H9 (cell line): Measurements from ENCODE around the gene FAM171A1. TPM values are rescaled to one million over a fixed set of nuclear protein-coding genes. Genes with fewer than 3 reads are reported as not detected.

Experiments used
- DNase-seq: peaks from one replicate; pipeline ENCODE4 v3.0.0-alpha.2; 2017
- H2AFZ ChIP-seq: one replicate; pipeline ENCODE4 v1.6.1; 2013; ENCODE audit warnings: mild to moderate bottlenecking, low read length, control low read depth, moderate library complexity
- H2AK5ac ChIP-seq: 2 replicates; pipeline ENCODE4 v1.6.1; 2013; ENCODE audit warnings: low read length, control low read depth, mixed read lengths; ENCODE audit not compliant: insufficient read length
- H2BK120ac ChIP-seq: one replicate; pipeline ENCODE4 v1.6.1; 2013; ENCODE audit warnings: low read depth, mild to moderate bottlenecking, low read length, control low read depth, inconsistent platforms; ENCODE audit not compliant: poor library complexity, severe bottlenecking
- H2BK12ac ChIP-seq: 2 replicates; pipeline ENCODE4 v1.6.1; 2013; ENCODE audit warnings: low read length, control low read depth, mixed read lengths, low read depth; ENCODE audit not compliant: insufficient read length
- H2BK15ac ChIP-seq: 2 replicates; pipeline ENCODE4 v1.6.1; 2013; ENCODE audit warnings: low read depth, low read length, control low read depth
- H2BK20ac ChIP-seq: one replicate; pipeline ENCODE4 v1.6.1; 2013; ENCODE audit warnings: low read depth, mild to moderate bottlenecking, low read length, control low read depth, inconsistent platforms; ENCODE audit not compliant: poor library complexity, severe bottlenecking
- H2BK5ac ChIP-seq: 2 replicates; pipeline ENCODE4 v1.6.1; 2013; ENCODE audit warnings: low read length, control low read depth, mixed read lengths; ENCODE audit not compliant: insufficient read length
- H3K14ac ChIP-seq: 2 replicates; pipeline ENCODE4 v1.6.1; 2013; ENCODE audit warnings: low read length, control low read depth; ENCODE audit not compliant: insufficient read depth
- H3K18ac ChIP-seq: 2 replicates; pipeline ENCODE4 v1.6.1; 2013; ENCODE audit warnings: low read depth, mild to moderate bottlenecking, mixed read lengths, low read length, control low read depth; ENCODE audit not compliant: insufficient read length
- H3K23ac ChIP-seq: 2 replicates; pipeline ENCODE4 v1.6.1; 2013; ENCODE audit warnings: low read length, control low read depth, mixed read lengths, low read depth; ENCODE audit not compliant: insufficient read length
- H3K23me2 ChIP-seq: 2 replicates; pipeline ENCODE4 v1.6.1; 2013; ENCODE audit warnings: low read depth, mild to moderate bottlenecking, mixed read lengths, low read length, control low read depth; ENCODE audit not compliant: insufficient read length, poor library complexity, severe bottlenecking
- H3K27ac ChIP-seq: 2 replicates; pipeline ENCODE4 v1.5.1; 2013; ENCODE audit warnings: low read length, control low read depth, mixed read lengths, low read depth; ENCODE audit not compliant: insufficient read length
- H3K27me3 ChIP-seq: 2 replicates; pipeline ENCODE4 v1.6.1; 2013; ENCODE audit warnings: low read length, control low read depth, inconsistent platforms; ENCODE audit not compliant: insufficient read depth
- H3K4ac ChIP-seq: 2 replicates; pipeline ENCODE4 v1.6.1; 2013; ENCODE audit warnings: low read depth, mild to moderate bottlenecking, control low read depth, inconsistent platforms, low read length, moderate library complexity
- H3K4me1 ChIP-seq: 2 replicates; pipeline ENCODE4 v1.6.1; 2013; ENCODE audit warnings: low read length, control low read depth, inconsistent platforms; ENCODE audit not compliant: insufficient read depth
- H3K4me2 ChIP-seq: 2 replicates; pipeline ENCODE4 v1.6.1; 2013; ENCODE audit warnings: low read length, control low read depth, mixed read lengths; ENCODE audit not compliant: insufficient read length, insufficient read depth
- H3K56ac ChIP-seq: 2 replicates; pipeline ENCODE4 v1.6.1; 2013; ENCODE audit warnings: low read depth, mild to moderate bottlenecking, mixed read lengths, low read length, control low read depth; ENCODE audit not compliant: insufficient read length
- H3K79me1 ChIP-seq: 2 replicates; pipeline ENCODE4 v1.6.1; 2013; ENCODE audit warnings: low read depth, mild to moderate bottlenecking, moderate library complexity, low read length, control low read depth, inconsistent platforms; ENCODE audit not compliant: insufficient read depth, poor library complexity, severe bottlenecking
- H3K79me2 ChIP-seq: 2 replicates; pipeline ENCODE4 v1.6.1; 2013; ENCODE audit warnings: low read length, control low read depth, inconsistent platforms; ENCODE audit not compliant: insufficient read depth
- H3K9ac ChIP-seq: 2 replicates; pipeline ENCODE4 v1.6.1; 2013; ENCODE audit warnings: low read length, control low read depth, mixed read lengths; ENCODE audit not compliant: insufficient read length; ENCODE audit errors: extremely low read depth
- H3K9me3 ChIP-seq: one replicate; pipeline ENCODE4 v1.6.1; 2013; ENCODE audit warnings: low read depth, low read length, inconsistent platforms; ENCODE audit not compliant: control insufficient read depth
- H3T11ph ChIP-seq: one replicate; pipeline ENCODE4 v1.6.1; 2013; ENCODE audit warnings: mild to moderate bottlenecking, low read length, control low read depth, inconsistent platforms
- H4K20me1 ChIP-seq: one replicate; pipeline ENCODE4 v1.6.1; 2013; ENCODE audit not compliant: control insufficient read depth, insufficient read length, insufficient read depth
- H4K5ac ChIP-seq: 2 replicates; pipeline ENCODE4 v1.6.1; 2013; ENCODE audit warnings: low read depth, mild to moderate bottlenecking, mixed read lengths, low read length, control low read depth; ENCODE audit not compliant: insufficient read length
- H4K8ac ChIP-seq: replicated peaks from 2 replicates; pipeline ENCODE4 v1.6.1; 2013; ENCODE audit warnings: low read length, control low read depth, mixed read lengths, low read depth; ENCODE audit not compliant: insufficient read length
- H4K91ac ChIP-seq: 2 replicates; pipeline ENCODE4 v1.6.1; 2013; ENCODE audit warnings: low read depth, mild to moderate bottlenecking, moderate library complexity, mixed read lengths, low read length, control low read depth; ENCODE audit not compliant: insufficient read length
- H3K27ac Mint-ChIP-seq, 3 experiments: 2 replicates in 2 of 3; 3 replicates in 1 of 3; pipeline ENCODE4 v1.8.0; 2020 to 2021; ENCODE audit warnings: mixed read lengths in 3 of 3, mild to moderate bottlenecking in 1 of 3, moderate library complexity in 1 of 3
- H3K27me3 Mint-ChIP-seq: 2 replicates; pipeline ENCODE4 v1.8.0; 2021; ENCODE audit warnings: low read depth, mild to moderate bottlenecking, moderate library complexity, mixed read lengths
- H3K36me3 Mint-ChIP-seq, 3 experiments: 2 replicates in 2 of 3; 3 replicates in 1 of 3; pipeline ENCODE4 v1.8.0; 2020 to 2021; ENCODE audit warnings: low read depth in 3 of 3, mixed read lengths in 3 of 3; ENCODE audit not compliant: insufficient read depth in 1 of 3
- H3K4me1 Mint-ChIP-seq, 2 experiments: 2 replicates each; pipeline ENCODE4 v1.8.0; 2020; ENCODE audit warnings: mixed read lengths in 2 of 2
- H3K4me3 Mint-ChIP-seq, 2 experiments: 2 replicates in 1 of 2; 3 replicates in 1 of 2; pipeline ENCODE4 v1.8.0; 2020 to 2021; ENCODE audit warnings: mild to moderate bottlenecking in 2 of 2, mixed read lengths in 2 of 2, moderate library complexity in 1 of 2
- H3K9me3 Mint-ChIP-seq, 2 experiments: 2 replicates in 1 of 2; 3 replicates in 1 of 2; pipeline ENCODE4 v1.8.0; 2020; ENCODE audit warnings: mild to moderate bottlenecking in 2 of 2, mixed read lengths in 2 of 2, moderate library complexity in 1 of 2
- CTCF ChIP-seq: fragments of 200-600 bp; sonication (generic); conservative IDR thresholded peaks from 3 replicates; pipeline ENCODE4 v1.8.0; 2021; ENCODE audit warnings: antibody characterized with exemption, mild to moderate bottlenecking
- WGBS: extraction: QIAGEN DNeasy Blood & Tissue Kit; methylation state at CpG from one replicate; pipeline ENCODE4 v1.1.7; 2013; ENCODE audit warnings: missing lambda C conversion rate, low lambda C conversion rate, mixed read lengths; ENCODE audit not compliant: insufficient read length; ENCODE audit errors: extremely low coverage; 5-methylcytosine and 5-hydroxymethylcytosine counted together
- total RNA-seq: library from RNA; stranded (reverse); gene quantifications from 2 replicates; pipeline ENCODE4 v1.2.1, GENCODE V29; 2021

Gene FAM171A1
- total RNA-seq, 1 experiment from 2014 or later = 37.4 TPM

- no CpG with 5 or more reads among the region's 9 CpGs for WGBS
- no peak for DNase-seq
- Mint-ChIP-seq H3K4me3 (no peak overlapping the region), H3K4me1 (no peaks in the 10 kb centered on the region), H3K36me3 (peaks cover 0 to 4% (median 0%) of the 10 kb centered on the region in 3 experiments; a peak in 2 of 7 replicates), H3K27ac (0 out of 7 replicates have a peak overlapping the region, but pooled peaks of 1 of the 3 experiments have one; percentile 10), H3K27me3 (no peaks in the 10 kb centered on the region), H3K9me3 (no peaks in the 10 kb centered on the region)
- Histone ChIP-seq H4K8ac (no peak overlapping the region), H2BK5ac (no peak overlapping the region), H3K4ac (0 out of 2 replicates have a peak overlapping the region, but pooled peaks have one; percentile 66), H3K4me2 (no peak overlapping the region), H3K14ac (no peak overlapping the region), H3K23me2 (no peaks in the 10 kb centered on the region), H3K9me3 (no peaks in the 10 kb centered on the region), H4K5ac (no peak overlapping the region), H3K9ac (no peak overlapping the region), H4K20me1 (no peaks in the 10 kb centered on the region), H3K79me1 (no peaks in the 10 kb centered on the region), H2BK15ac (no peak overlapping the region), H2AFZ (no peak overlapping the region), H3K4me1 (no peaks in the 10 kb centered on the region), H3K79me2 (no peaks in the 10 kb centered on the region), H3K56ac (no peak overlapping the region), H3K18ac (peak overlapping the region; percentile 58), H3T11ph (no peak overlapping the region), H3K27ac (no peak overlapping the region), H2BK120ac (no peak overlapping the region), H4K91ac (peak overlapping the region; percentile 91), H3K23ac (no peak overlapping the region), H3K27me3 (no peaks in the 10 kb centered on the region), H2BK20ac (no peak overlapping the region), H2BK12ac (no peak overlapping the region), H2AK5ac (no peak overlapping the region)
- no peak for TF ChIP-seq CTCF
Observed at GRCh38 chr10:15236340-15236739, 134.7 kb downstream of the FAM171A1 start.
